NCI-H2196 (cell line): ENCODE data around the gene SLC51B.
A peak's percentile ranks its signal among the peaks of the same experiment; 100 is the strongest.
"Not testable (repeated sequence)": the region's sequence is repeated elsewhere in the genome, so short reads cannot be mapped to it uniquely, and the experiment has no call there.

ENCODE experiments used
- DNase-seq: peaks from one replicate; lab custom pipeline; 2025; ENCODE audit not compliant: unreplicated experiment; lab: John Stamatoyannopoulos, UW

The SLC51B gene

GRCh38 chr15:65044724-65045481 lies at the start of gene SLC51B:
Gene SLC51B, plus strand, starts transcription at chr15:65045387. Its CDS starts 4,618 bp downstream, at chr15:65050005.
- DNase-seq, result peak; percentile 53

- no peak for DNase-seq
These were observed 48.1 kb upstream of the SLC51B start for GRCh38 chr15:64997066-64997465.

GRCh38 chr15:64997745-64998375 lies 47.3 kb upstream of the SLC51B start:
- DNase-seq, result no peak

DNA sequence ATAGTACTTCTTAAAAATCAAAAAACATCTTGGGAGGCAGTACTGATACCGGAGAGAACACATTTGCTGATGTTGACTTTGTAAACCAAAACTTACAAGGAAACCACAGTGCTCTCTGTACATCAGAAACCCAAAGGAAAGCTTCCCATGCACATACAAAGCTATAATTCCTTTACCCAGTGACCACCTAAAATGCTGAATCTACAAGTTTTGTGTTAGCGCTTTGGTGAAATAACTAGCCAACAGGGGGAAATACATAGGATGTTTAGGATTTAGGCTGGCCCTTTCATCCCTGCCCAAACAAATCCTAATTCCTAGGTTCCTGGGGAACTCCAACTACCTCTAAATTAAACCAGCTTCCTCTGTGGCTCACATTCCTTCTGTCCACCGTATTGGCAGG lies 40.2 kb upstream of the SLC51B start:
- DNase-seq, result no peak

DNA sequence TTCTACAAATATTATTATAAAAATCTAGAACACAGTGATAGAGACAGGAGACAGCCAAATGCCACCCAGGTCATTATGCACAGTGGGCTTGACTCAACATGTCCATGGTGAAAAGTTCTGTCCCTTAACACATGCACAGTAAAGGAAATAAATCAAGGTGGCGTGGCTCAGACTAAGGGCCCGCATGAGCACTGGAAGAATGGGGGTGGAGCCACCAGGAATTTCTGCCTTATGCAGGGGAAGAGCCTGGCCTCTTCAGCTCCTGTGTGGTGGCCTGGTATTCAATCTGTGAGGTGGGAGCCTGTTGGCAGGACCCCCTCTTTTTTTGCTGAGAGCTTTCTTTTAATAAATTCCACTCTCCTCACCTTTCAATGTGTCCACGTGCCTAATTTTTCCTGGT lies 38.3 kb upstream of the SLC51B start:
- no peak for DNase-seq

DNA sequence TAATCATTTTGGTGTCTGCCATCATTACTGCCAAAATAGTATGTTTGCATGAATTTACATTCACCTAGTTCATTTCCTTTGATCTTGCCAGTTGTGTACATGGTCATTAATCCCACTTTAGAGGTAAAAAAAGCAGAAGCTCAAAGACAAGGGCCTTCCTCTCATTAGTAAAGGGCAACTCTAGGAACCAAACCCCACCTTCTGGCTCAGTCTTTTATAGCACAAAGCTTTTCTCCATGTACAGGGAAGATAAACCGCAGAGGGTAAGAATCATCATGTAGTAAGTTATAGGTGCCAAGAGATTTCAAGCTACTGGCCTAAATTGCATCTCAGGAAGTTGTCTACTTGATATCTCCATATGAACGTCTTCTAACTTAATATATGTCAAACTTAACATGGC lies 36.2 kb upstream of the SLC51B start:
- DNase-seq, result no peak

GRCh38 chr15:65011198-65011597 lies 34.0 kb upstream of the SLC51B start:
- not testable (repeated sequence) for DNase-seq

DNA sequence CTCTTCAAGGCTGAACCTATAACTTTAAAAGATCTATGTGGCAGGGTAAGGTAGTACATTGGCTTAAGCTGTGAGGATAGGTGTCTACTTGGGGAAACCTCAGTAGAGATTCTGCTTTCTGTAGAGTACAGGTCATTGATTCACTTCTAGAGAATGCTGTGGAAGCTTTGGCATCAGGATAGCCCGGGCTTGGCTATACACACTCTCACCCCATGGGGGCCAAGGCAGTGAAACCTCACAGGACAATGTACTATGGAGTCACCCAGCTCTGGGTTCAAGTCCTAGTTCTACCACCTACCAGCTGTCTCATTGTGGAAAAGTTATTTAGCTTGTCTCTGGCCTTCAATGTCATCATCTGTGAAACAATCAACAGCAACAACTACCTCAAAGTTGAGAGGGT lies 24.8 kb upstream of the SLC51B start:
- no peak for DNase-seq

DNA sequence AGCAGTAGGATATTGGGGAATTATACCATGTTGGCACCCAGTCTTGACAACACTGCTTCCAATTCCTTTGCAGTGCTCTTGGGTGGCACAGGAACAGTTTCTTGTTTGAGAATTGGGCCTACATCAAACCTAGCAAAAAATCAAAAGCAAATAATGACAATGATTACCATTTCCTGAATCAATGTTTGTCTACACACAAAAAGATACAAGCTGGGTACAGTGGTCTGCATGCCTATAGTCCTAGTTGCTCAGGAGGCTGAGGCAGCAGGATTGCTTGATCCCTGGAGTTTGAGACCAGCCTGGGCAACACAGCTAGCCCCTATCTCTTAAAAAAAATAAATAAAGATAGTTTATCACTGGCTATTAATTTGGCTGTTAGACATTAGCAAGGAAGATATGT lies 23.7 kb upstream of the SLC51B start:
- DNase-seq, result no peak

GRCh38 chr15:65026756-65027155 lies 18.4 kb upstream of the SLC51B start:
- no peak for DNase-seq

- no peak for DNase-seq
These were observed 17.6 kb upstream of the SLC51B start for GRCh38 chr15:65027593-65027992.

- DNase-seq, result no peak
These were observed 16.8 kb upstream of the SLC51B start for GRCh38 chr15:65028338-65028737.

DNA sequence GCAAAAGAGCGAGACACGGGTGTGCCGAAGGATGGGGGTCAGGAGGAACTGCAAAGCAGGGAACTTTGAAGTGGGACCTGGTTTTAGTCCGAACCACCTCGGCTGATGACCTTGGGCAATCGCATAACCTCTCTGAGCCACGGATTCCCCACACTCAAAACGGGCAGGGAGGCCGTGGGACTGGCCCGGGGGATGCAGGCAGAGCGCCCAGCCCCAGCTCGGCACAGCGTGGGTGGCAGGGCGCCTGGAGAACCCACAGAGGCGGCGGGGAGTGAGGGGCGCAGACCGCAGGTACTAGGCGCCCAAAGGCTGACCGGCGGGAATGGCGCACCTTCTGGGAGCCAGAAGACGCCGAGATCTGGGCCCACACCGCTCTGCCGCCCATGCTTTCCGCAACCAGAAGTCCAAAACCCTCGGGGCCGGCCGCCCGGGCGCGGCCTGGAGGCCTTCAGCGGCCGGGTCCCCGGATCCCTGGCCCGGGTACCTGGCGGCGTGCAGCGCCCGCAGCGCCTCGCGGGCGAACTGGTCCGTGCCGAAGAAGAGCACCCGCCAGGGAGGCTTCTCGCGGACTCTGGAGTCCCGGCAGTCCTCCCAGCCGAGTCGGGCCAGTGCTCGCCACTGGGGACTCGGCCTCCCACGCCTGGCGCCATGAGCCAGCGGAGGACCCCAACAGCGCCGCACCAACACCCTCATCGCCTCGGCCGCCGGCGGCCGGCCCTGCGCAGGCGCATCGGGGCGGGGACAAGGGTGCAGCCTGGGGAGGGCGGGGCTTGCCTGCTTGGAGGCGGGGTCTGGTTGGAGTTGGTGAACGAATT lies 16.1 kb upstream of the SLC51B start, which contains the start of gene MTFMT:
Gene MTFMT (minus strand): TSS at position 719 of the 815 bp plus-strand sequence. CDS start 26 bp downstream, at position 693.
- DNase-seq, result peak; percentile 60

GRCh38 chr15:65029736-65030208 lies 15.4 kb upstream of the SLC51B start:
- no peak for DNase-seq

GRCh38 chr15:65032801-65033537 lies 12.2 kb upstream of the SLC51B start:
- DNase-seq, result peak; percentile 8

DNA sequence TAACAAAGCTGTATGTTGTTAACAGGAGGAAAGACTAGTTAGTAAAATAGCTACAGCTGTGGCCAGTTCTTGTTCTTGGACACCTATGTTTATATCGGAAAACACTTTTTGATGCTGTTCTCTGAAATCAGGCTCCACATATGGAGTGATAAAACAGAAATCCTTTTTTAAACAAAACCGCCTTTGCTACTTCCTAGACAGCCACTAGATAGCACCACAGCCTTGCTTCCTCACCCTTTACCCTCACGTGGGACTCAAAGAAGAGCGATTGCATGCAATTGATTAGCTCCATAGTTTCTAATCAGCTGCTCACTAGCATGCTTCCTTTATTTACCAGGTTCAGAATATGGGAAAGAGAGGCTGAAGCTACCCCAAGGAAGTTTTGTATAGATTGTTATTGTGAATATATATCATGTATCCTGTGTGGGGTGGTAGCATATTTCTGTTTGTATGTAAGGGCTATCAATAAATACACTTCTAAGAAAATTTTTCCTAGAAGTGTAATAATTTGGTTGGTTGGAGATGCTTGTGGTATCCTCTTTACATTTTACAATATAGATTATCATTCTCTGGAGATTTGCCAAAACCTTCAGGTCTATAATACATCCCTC lies 11.4 kb upstream of the SLC51B start:
- peak; percentile 2 for DNase-seq

GRCh38 chr15:65034719-65035118 lies 10.5 kb upstream of the SLC51B start:
- no peak for DNase-seq

- DNase-seq, result no peak
These were observed 7.9 kb upstream of the SLC51B start for GRCh38 chr15:65037309-65037708.

DNA sequence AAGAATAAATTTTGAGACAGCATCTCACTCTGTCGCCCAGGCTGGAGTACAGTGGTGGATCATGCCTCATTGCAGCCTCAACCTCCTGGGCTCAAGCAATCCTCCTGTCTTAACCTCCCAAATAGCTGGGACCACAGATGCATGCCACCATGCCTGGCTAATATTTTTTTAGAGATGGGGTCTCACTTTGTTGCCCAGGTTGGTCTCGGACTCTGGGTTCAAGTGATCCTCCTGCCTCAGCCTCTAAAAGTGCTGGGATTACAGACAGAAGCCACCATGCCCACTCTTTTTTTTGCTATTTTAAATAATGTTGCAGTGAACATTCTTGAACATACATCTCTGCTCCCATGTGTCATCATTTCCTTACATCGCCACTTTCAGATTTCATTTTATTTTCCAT lies 6.8 kb upstream of the SLC51B start:
- DNase-seq, result no peak

- DNase-seq, result no peak
These were observed 6.4 kb upstream of the SLC51B start for GRCh38 chr15:65038836-65039235.
